ENCODE results near the gene MNX1. TPM values are rescaled to one million over a fixed set of nuclear protein-coding genes. Genes with fewer than 3 reads are reported as not detected.

The MNX1 gene
- total and polyA plus RNA-seq, 5 donors from 2014 or later, result 0.67 TPM; not detected in 4

DNA sequence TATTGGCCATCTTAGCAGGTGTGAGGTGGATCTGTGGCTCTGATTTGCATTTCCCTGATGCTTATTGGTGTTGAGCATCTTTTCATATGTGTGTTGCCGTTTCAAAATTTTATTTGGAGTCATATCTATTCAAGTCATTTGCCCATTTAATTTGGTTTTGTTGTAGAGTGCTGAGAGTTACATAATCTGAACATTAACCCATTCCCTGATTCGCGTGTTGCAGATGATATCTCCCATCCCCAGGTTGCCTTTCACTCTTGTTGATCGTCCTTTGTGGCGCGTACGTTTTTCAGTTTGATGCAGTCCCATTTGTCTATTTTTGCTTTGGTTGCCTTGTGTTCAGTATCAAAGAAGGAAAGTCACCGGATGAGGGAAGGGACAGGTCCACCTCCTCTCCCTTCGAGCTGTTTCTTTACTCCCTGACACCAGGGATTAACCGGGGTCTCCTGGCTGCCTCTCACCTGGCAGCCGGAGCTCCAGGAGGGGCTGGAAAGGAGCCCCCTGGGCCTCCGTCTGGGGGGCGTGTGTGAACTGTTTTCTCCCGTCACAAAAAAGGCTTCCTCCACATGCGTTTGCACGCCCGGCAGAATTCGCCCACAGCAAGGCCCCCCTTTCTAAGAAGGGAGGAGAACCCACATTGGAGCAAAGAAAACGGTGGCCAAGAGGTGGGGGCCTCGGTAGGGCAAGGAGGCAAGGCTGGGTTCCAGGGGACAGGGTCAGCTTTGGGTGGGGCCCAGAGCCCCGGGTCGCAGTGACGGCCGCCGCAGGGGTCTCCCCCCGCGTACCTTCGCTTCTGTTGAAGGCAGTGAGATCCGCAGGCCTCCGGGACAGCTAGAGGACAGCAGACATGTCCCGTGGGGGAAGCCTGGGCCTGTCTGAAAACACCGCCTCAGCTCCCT, 8.3 kb downstream of the MNX1 start:
- peak overlapping the region; percentile 11 to 56 (median 39) for H3K4me3 Mint-ChIP-seq

DNA sequence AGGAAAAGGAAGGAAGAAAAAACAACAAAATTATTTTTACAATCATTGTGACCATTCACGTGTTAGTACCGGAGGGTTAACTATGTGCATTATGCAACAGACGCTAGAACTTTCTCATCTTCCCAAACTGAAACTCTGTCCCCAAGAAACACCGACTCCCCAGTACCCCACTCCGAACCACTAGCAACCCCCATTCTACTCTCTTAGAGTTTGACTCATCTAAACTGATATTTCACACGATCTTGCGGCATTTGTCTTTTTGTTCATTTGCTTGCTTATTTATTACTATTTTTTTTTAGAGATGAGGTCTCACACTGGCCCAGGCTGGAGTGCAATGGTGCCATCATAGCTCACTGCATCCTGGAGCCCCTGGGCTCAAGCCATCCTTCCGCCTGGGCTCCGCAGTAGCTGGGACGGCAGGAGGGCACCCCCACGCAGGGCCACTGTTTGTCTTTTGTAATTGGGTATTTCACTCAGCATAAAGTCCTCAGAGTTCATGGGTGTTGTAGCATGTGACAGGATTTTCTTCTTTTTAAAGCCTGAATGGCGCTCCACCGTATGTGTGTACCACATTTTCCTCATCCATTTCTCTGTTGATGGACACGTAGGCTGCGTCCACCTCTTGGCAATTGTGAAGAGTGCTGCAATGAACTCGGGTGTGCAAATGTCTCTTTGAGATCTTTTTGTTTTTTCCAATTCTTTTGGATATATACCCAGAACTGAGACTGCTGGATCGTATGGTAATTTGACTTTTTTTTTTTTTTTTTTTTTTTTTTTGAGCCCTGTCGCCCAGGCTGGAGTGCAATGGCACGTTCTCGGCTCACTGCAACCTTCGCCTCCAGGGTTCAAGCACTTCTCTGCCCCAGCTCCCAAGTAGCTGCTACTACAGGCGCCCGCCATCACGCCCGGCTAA, 9.5 kb downstream of the MNX1 start:
- Mint-ChIP-seq H3K36me3 (no peaks in the 10 kb centered on the region), H3K4me1 (peaks cover 7 to 41% (median 19%) of the 10 kb centered on the region in 4 donors), H3K27ac (peak overlapping the region in 2 of 3 donors; percentile 2 to 32), H3K27me3 (peaks cover 83% of the 10 kb centered on the region), H3K9me3 (peaks cover 0 to 6% (median 0%) of the 10 kb centered on the region in 7 donors), H3K4me3 (peak overlapping the region; percentile 56 to 87 (median 80))
- H3K9me3 ChIP-seq (ENCODE audit: control insufficient read depth in 2 of 2, low read length in 2 of 2), result no peaks in the 10 kb centered on the region
- H3K4me1 ChIP-seq (ENCODE audit: control insufficient read depth, insufficient read depth, low read length, poor library complexity, severe bottlenecking), result peaks cover 32% of the 10 kb centered on the region
- H3K36me3 ChIP-seq (ENCODE audit: control insufficient read depth, insufficient read depth, low read length), result no peaks in the 10 kb centered on the region
- no peak for DNase-seq
- H3K4me3 ChIP-seq (ENCODE audit: low read depth, low read length), result peak overlapping the region; percentile 51
- H3K27me3 ChIP-seq (ENCODE audit: control insufficient read depth, insufficient read depth, low read length), result peaks cover 36% of the 10 kb centered on the region
- H3K27ac ChIP-seq (ENCODE audit: insufficient read depth, low read length, poor library complexity, severe bottlenecking), result no peak overlapping the region
- no peak for ATAC-seq (ENCODE audit: low read depth in 2 of 2)

More for the DNA sequence above, 8.3 kb downstream of the MNX1 start:
- H3K4me1 Mint-ChIP-seq, result peaks cover 7 to 43% (median 19%) of the 10 kb centered on the region in 4 donors
- peaks cover 32% of the 10 kb centered on the region for H3K4me1 ChIP-seq (ENCODE audit: control insufficient read depth, insufficient read depth, low read length, poor library complexity, severe bottlenecking)
- DNase-seq (no peak), ATAC-seq (ENCODE audit: low read depth in 2 of 2) (no peak)
- H3K27ac ChIP-seq (ENCODE audit: insufficient read depth, low read length, poor library complexity, severe bottlenecking), result no peak overlapping the region
- no peaks in the 10 kb centered on the region for H3K9me3 ChIP-seq (ENCODE audit: control insufficient read depth in 2 of 2, low read length in 2 of 2)
- H3K27me3 Mint-ChIP-seq, result peaks cover 83% of the 10 kb centered on the region
- peaks cover 0 to 5% (median 0%) of the 10 kb centered on the region in 7 donors for H3K9me3 Mint-ChIP-seq
- no peaks in the 10 kb centered on the region for H3K36me3 ChIP-seq (ENCODE audit: control insufficient read depth, insufficient read depth, low read length)
- no peak overlapping the region for H3K4me3 ChIP-seq (ENCODE audit: low read depth, low read length)
- peak overlapping the region in 1 of 3 donors; percentile 6 for H3K27ac Mint-ChIP-seq
- no peaks in the 10 kb centered on the region for H3K36me3 Mint-ChIP-seq
- peaks cover 32% of the 10 kb centered on the region for H3K27me3 ChIP-seq (ENCODE audit: control insufficient read depth, insufficient read depth, low read length)

DNA sequence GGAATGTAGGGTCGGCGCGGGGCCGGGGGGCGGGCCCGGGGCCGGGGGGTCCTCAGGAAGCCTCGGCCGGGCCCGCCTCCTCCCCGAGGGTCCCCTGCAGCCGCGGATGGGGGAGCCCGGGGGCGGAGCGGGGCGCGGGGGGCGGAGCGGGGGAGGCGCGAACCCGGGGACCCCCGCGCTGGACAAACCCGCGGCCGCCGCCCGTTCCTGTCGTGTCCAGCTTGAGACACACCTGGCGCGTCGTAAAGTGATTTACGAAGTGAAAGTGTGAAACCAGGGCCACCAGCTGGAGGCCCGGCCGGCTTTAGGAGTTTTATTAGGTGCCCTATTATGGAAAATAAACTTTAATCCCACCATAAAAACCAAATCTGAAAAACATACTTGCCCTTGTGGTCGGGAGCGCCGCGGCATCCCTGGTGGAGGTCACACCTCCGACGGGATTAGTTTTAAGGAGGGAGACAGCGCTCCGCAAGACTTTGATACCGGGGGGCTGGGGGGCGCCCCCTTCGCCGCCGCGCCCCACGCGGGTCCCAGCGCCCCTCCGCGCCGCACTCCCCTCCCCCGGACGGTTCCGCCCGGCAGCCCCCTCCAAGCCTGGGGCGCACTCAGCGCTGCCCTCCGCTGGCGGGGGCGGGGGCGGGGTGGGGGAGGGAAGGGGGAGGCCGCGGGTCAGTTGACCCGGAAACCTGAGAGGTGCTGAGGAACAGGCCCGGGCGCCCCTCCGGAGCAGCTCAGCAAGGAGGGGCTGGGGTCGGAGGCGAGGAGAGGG, 10.3 kb downstream of the MNX1 start:
- peaks cover 31% of the 10 kb centered on the region for H3K4me1 ChIP-seq (ENCODE audit: control insufficient read depth, insufficient read depth, low read length, poor library complexity, severe bottlenecking)
- peaks cover 0 to 6% (median 0%) of the 10 kb centered on the region in 7 donors for H3K9me3 Mint-ChIP-seq
- H3K27me3 Mint-ChIP-seq, result peaks cover 81% of the 10 kb centered on the region
- H3K9me3 ChIP-seq (ENCODE audit: control insufficient read depth in 2 of 2, low read length in 2 of 2), result no peaks in the 10 kb centered on the region
- ATAC-seq (ENCODE audit: low read depth in 2 of 2) (no peak), DNase-seq (no peak)
- no peaks in the 10 kb centered on the region for H3K36me3 ChIP-seq (ENCODE audit: control insufficient read depth, insufficient read depth, low read length)
- H3K4me1 Mint-ChIP-seq, result peaks cover 7 to 41% (median 19%) of the 10 kb centered on the region in 4 donors
- no peaks in the 10 kb centered on the region for H3K36me3 Mint-ChIP-seq
- no peak overlapping the region for H3K27ac ChIP-seq (ENCODE audit: insufficient read depth, low read length, poor library complexity, severe bottlenecking)
- peak overlapping the region; percentile 51 for H3K4me3 ChIP-seq (ENCODE audit: low read depth, low read length)
- peak overlapping the region; percentile 56 to 81 (median 78) for H3K4me3 Mint-ChIP-seq
- H3K27me3 ChIP-seq (ENCODE audit: control insufficient read depth, insufficient read depth, low read length), result peaks cover 36% of the 10 kb centered on the region
- no peak overlapping the region for H3K27ac Mint-ChIP-seq

DNA sequence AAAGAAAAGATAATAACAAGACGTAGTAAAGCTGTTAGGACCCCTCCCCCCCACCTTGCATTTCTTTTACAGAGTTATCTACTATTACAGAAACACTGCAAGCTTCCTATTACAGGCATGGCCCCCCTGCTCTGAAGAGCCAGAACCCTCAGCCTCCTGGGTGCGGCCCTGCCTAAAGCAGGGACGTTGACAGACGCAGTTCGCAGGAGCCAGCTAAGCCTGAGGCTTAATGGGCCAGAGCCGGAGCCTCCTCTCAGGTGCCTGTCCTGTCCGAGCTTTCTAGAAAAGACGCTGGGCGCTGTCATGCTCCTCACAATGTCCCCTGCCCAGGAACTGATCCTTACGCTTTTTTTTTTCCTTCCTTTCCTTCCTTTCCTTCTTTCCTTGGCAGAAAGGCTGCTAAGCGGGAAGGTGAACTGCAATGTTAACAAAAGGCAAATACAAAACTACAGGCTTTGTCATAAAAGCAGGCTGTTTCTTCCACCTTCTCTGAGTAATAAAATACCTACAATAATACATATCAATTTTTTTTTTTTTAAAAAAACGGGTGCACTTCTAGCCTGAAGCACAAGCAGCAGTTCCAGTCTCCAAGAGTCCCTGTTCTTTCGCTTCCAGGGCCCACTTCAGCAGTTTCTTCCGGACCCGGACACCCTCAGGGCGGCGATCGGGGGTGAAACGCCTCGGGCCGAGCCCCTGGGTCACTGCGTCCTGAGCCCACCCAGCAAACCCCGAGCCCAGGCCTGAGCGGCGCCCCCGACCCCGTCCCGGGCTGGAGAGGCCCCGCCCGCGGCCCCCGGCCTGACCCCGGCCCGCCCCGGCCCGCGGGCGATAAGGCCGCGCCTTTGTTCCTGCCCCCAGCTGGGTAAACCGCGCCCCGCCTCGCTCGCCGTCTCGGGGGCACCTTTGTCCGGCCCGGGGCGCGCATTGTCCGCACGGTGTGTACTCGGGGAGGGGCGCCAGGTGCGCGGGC, 11.2 kb downstream of the MNX1 start:
- H3K27ac Mint-ChIP-seq, result no peak overlapping the region
- Histone ChIP-seq H3K4me1 (ENCODE audit: control insufficient read depth, insufficient read depth, low read length, poor library complexity, severe bottlenecking) (peaks cover 22% of the 10 kb centered on the region), H3K36me3 (ENCODE audit: control insufficient read depth, insufficient read depth, low read length) (no peaks in the 10 kb centered on the region), H3K27me3 (ENCODE audit: control insufficient read depth, insufficient read depth, low read length) (peaks cover 36% of the 10 kb centered on the region), H3K9me3 (ENCODE audit: control insufficient read depth in 2 of 2, low read length in 2 of 2) (no peaks in the 10 kb centered on the region), H3K27ac (ENCODE audit: insufficient read depth, low read length, poor library complexity, severe bottlenecking) (no peak overlapping the region), H3K4me3 (ENCODE audit: low read depth, low read length) (peak overlapping the region; percentile 13)
- H3K9me3 Mint-ChIP-seq, result peaks cover 0 to 6% (median 0%) of the 10 kb centered on the region in 7 donors
- H3K27me3 Mint-ChIP-seq, result peaks cover 73% of the 10 kb centered on the region
- H3K4me1 Mint-ChIP-seq, result peaks cover 7 to 33% (median 15%) of the 10 kb centered on the region in 4 donors
- no peak for DNase-seq
- H3K4me3 Mint-ChIP-seq, result peak overlapping the region; percentile 30 to 73 (median 61)
- ATAC-seq (ENCODE audit: low read depth in 2 of 2), result no peak
- H3K36me3 Mint-ChIP-seq, result no peaks in the 10 kb centered on the region

DNA sequence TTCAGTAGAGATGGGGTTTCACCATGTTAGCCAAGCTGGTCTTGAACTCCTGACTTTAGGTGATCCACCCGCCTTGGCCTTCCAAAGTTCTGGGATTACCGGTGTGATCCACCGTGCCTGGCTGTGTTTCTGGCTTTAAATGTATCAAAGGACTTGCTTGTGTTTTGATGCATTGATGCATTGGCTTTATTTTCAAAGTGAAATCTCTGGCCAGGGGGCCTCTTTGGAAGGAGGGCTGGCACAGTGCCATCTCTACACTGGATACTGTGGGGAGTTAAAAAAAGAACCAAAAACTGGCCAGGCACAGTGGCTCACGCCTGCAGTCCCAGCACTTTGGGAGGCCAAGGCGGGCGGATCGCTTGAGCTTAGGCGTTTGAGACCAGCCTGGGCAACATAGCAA, 16.0 kb downstream of the MNX1 start:
- peaks cover 44% of the 10 kb centered on the region for H3K27me3 Mint-ChIP-seq
- peaks cover 25% of the 10 kb centered on the region for H3K27me3 ChIP-seq (ENCODE audit: control insufficient read depth, insufficient read depth, low read length)
- H3K36me3 Mint-ChIP-seq, result no peaks in the 10 kb centered on the region
- no peaks in the 10 kb centered on the region for H3K9me3 ChIP-seq (ENCODE audit: control insufficient read depth in 2 of 2, low read length in 2 of 2)
- no peak overlapping the region for H3K27ac ChIP-seq (ENCODE audit: insufficient read depth, low read length, poor library complexity, severe bottlenecking)
- no peaks in the 10 kb centered on the region for H3K36me3 ChIP-seq (ENCODE audit: control insufficient read depth, insufficient read depth, low read length)
- ATAC-seq (ENCODE audit: low read depth in 2 of 2), result no peak
- DNase-seq, result no peak
- H3K9me3 Mint-ChIP-seq, result peaks cover 0 to 5% (median 0%) of the 10 kb centered on the region in 7 donors
- peaks cover 0 to 7% (median 3%) of the 10 kb centered on the region in 4 donors for H3K4me1 Mint-ChIP-seq
- H3K27ac Mint-ChIP-seq, result no peak overlapping the region
- H3K4me3 Mint-ChIP-seq, result no peak overlapping the region
- peaks cover 3% of the 10 kb centered on the region for H3K4me1 ChIP-seq (ENCODE audit: control insufficient read depth, insufficient read depth, low read length, poor library complexity, severe bottlenecking)
- no peak overlapping the region for H3K4me3 ChIP-seq (ENCODE audit: low read depth, low read length)

DNA sequence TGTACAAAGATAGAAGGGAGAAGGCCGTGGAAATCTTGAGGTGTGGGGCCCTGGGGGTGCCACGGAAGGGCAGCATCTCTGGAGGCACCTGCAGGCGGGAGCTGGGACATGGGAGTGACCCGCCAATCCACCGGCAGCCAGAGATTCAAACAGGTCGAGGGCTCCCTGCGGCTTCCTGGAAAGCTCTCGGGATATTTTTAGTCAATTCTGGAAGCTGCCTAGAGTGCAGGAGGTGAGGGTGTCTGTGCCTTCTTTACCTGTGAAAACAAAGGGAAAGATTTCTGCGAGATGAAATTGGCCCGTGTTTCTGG, 16.6 kb downstream of the MNX1 start:
- Histone ChIP-seq H3K4me1 (ENCODE audit: control insufficient read depth, insufficient read depth, low read length, poor library complexity, severe bottlenecking) (no peaks in the 10 kb centered on the region), H3K9me3 (ENCODE audit: control insufficient read depth in 2 of 2, low read length in 2 of 2) (no peaks in the 10 kb centered on the region), H3K27me3 (ENCODE audit: control insufficient read depth, insufficient read depth, low read length) (peaks cover 19% of the 10 kb centered on the region), H3K4me3 (ENCODE audit: low read depth, low read length) (no peak overlapping the region), H3K36me3 (ENCODE audit: control insufficient read depth, insufficient read depth, low read length) (no peaks in the 10 kb centered on the region), H3K27ac (ENCODE audit: insufficient read depth, low read length, poor library complexity, severe bottlenecking) (no peak overlapping the region)
- Mint-ChIP-seq H3K27me3 (peaks cover 39% of the 10 kb centered on the region), H3K4me3 (no peak overlapping the region), H3K36me3 (no peaks in the 10 kb centered on the region), H3K27ac (no peak overlapping the region), H3K4me1 (peaks cover 0 to 3% (median under 1%) of the 10 kb centered on the region in 4 donors), H3K9me3 (peaks cover 0 to 8% (median 0%) of the 10 kb centered on the region in 7 donors)
- no peak for ATAC-seq (ENCODE audit: low read depth in 2 of 2)
- DNase-seq, result no peak

All from CD4-positive, CD25-positive, alpha-beta regulatory T cell (primary cell).